ENCODE data around the gene RNF181. TPM values are rescaled to one million over a fixed set of nuclear protein-coding genes. Genes with fewer than 3 reads are reported as not detected.

Gene RNF181
- total and polyA plus RNA-seq, 2 of the 13 experiments (the other 11 are each of a cell fraction or from before 2014, with no cell fraction given), result 224 to 578 TPM

- TF ChIP-seq ZBTB4 (CRISPR knock-in tag; IDR thresholded peaks at IDR 0.05; ENCODE audit: borderline replicate concordance), result peak; percentile 61; the same call in 1 of the 2 replicates
- no peak; the same call in 1 of the 2 replicates for TF ChIP-seq CENPT (CRISPR knock-in tag; IDR thresholded peaks at IDR 0.05; ENCODE audit: low read depth)
- peak; percentile 71 for TF ChIP-seq MED1 (CRISPR knock-in tag; IDR thresholded peaks at IDR 0.05)
- no peak; the same call in 1 of the 2 replicates for TF ChIP-seq TOPORS (CRISPR knock-in tag; IDR thresholded peaks at IDR 0.05)
- TF ChIP-seq ZNF354B (CRISPR knock-in tag; IDR thresholded peaks at IDR 0.05), result no peak
- no peak for TF ChIP-seq ZNF652 (CRISPR knock-in tag; IDR thresholded peaks at IDR 0.05; ENCODE audit: borderline replicate concordance, low read depth)
- peak; percentile 54; the same call in 1 of the 2 replicates for TF ChIP-seq SP2 (CRISPR knock-in tag; IDR thresholded peaks at IDR 0.05)
- 0 out of 2 replicates have a peak, but pooled peaks have one; percentile 30 for TF ChIP-seq E2F2 (CRISPR knock-in tag; IDR thresholded peaks at IDR 0.05; ENCODE audit: borderline replicate concordance)
- TF ChIP-seq MEIS2 (CRISPR knock-in tag; IDR thresholded peaks at IDR 0.05), result peak; percentile 74
- TF ChIP-seq DMTF1 (CRISPR knock-in tag; IDR thresholded peaks at IDR 0.05), result no peak
- TF ChIP-seq ZNF577 (CRISPR knock-in tag; IDR thresholded peaks at IDR 0.05; ENCODE audit: borderline replicate concordance, low read depth), result no peak
- TF ChIP-seq ZNF709 (CRISPR knock-in tag; IDR thresholded peaks at IDR 0.05), result peak; percentile 87
- peak; percentile 25 for TF ChIP-seq NFYB (CRISPR knock-in tag; IDR thresholded peaks at IDR 0.05)
- TF ChIP-seq ZNF333 (CRISPR knock-in tag; IDR thresholded peaks at IDR 0.05; ENCODE audit: borderline replicate concordance), result 0 out of 2 replicates have a peak, but pooled peaks have one; percentile 83
- no peak for TF ChIP-seq ZSCAN5A (CRISPR knock-in tag; IDR thresholded peaks at IDR 0.05; ENCODE audit: borderline replicate concordance)
- TF ChIP-seq ZNF672 (CRISPR knock-in tag; IDR thresholded peaks at IDR 0.05), result no peak
- TF ChIP-seq TCF7L2 (IDR thresholded peaks at IDR 0.05; ENCODE audit: low read depth, low read length), result no peak
- TF ChIP-seq FOSL1 (CRISPR knock-in tag; IDR thresholded peaks at IDR 0.05; ENCODE audit: borderline replicate concordance), result no peak
- no peak for TF ChIP-seq ATAD3A (CRISPR knock-in tag; IDR thresholded peaks at IDR 0.05)
- TF ChIP-seq EED (CRISPR knock-in tag; IDR thresholded peaks at IDR 0.05), result peak; percentile 90
Measured at GRCh38 chr2:85611705-85612587, 16.4 kb downstream of the RNF181 start, which contains the start of gene C2orf68 (continued).
